Activated CD4-positive, alpha-beta T cell treated with anti-CD3 and anti-CD28 coated beads for 36 hours (primary cell): ENCODE measurements around the gene KLF11. TPM values are rescaled to one million over a fixed set of nuclear protein-coding genes. Genes with fewer than 3 reads are reported as not detected.

Source experiments
- ATAC-seq: fragments of 200-7000 bp; cut with Tn5 transposase; one replicate; pipeline ENCODE4 v1.10.0; 2021; ENCODE audit warnings: mild to moderate bottlenecking, moderate library complexity
- CTCF ChIA-PET: fragments of 350-600 bp; sonication (Branson Sonifier 250); formaldehyde crosslinking; loops from one replicate; lab custom pipeline; 2021; ENCODE audit warnings: antibody characterized with exemption; lab: Charles Lee
- POLR2A ChIA-PET: fragments of 350-600 bp; sonication (Branson Sonifier 250); formaldehyde crosslinking; loops from one replicate; lab custom pipeline; 2021; ENCODE audit warnings: antibody characterized with exemption, inconsistent platforms; lab: Charles Lee
- DNase-seq: peaks from one replicate; pipeline ENCODE4 v3.0.0-alpha.2; 2020
- H3K27ac Mint-ChIP-seq: one replicate; pipeline ENCODE4 v1.8.0; 2021; ENCODE audit warnings: mixed read lengths
- H3K27me3 Mint-ChIP-seq: one replicate; pipeline ENCODE4 v1.8.0; 2021; ENCODE audit warnings: mixed read lengths
- H3K36me3 Mint-ChIP-seq: one replicate; pipeline ENCODE4 v1.8.0; 2021; ENCODE audit warnings: low read depth, mixed read lengths
- H3K4me1 Mint-ChIP-seq: one replicate; pipeline ENCODE4 v1.8.0; 2021; ENCODE audit warnings: mixed read lengths
- H3K4me3 Mint-ChIP-seq: one replicate; pipeline ENCODE4 v1.8.0; 2021; ENCODE audit warnings: mild to moderate bottlenecking, moderate library complexity, mixed read lengths
- H3K9me3 Mint-ChIP-seq: one replicate; pipeline ENCODE4 v1.8.0; 2021; ENCODE audit warnings: low read depth, mixed read lengths
- intact Hi-C, 2 experiments: fragments of 100-400 bp; cut with DNase I in 1 of 2; cut with micrococcal nuclease in 1 of 2; formaldehyde crosslinking; loops; one replicate each; pipeline versions ENCODE4 v1.14.2 to v1.15.1; 2022 to 2024; cut with DNase I, micrococcal nuclease
- total RNA-seq, 2 experiments: library from RNA; stranded (reverse); gene quantifications; one replicate each; pipeline ENCODE4 v1.2.3, GENCODE V29; 2021

Gene KLF11
- total RNA-seq, 2 experiments from 2014 or later: 4.2 to 4.5 TPM

- POLR2A ChIA-PET: no interaction called here
- no peak for DNase-seq
- H3K27me3 Mint-ChIP-seq: peaks cover 9% of the 10 kb centered on the region
Measured at GRCh38 chr2:10003206-10004125, 39.9 kb upstream of the KLF11 start.

GRCh38 chr2:10004401-10004800 is 38.9 kb upstream of the KLF11 start:
- no peak for DNase-seq
- H3K4me3 Mint-ChIP-seq: no peak overlapping the region
- no peaks in the 10 kb centered on the region for H3K4me1 Mint-ChIP-seq
- H3K27me3 Mint-ChIP-seq: peaks cover 9% of the 10 kb centered on the region
- POLR2A ChIA-PET: no interaction called here
- CTCF ChIA-PET: no interaction called here
- H3K9me3 Mint-ChIP-seq: no peaks in the 10 kb centered on the region
- no peak overlapping the region for H3K27ac Mint-ChIP-seq
- intact Hi-C loops: no loop called here
- no peak for ATAC-seq
- no peaks in the 10 kb centered on the region for H3K36me3 Mint-ChIP-seq

More at GRCh38 chr2:10003206-10004125, 39.9 kb upstream of the KLF11 start:
- no peaks in the 10 kb centered on the region for H3K36me3 Mint-ChIP-seq
- no peak overlapping the region for H3K4me3 Mint-ChIP-seq
- intact Hi-C loops: no loop called here
- CTCF ChIA-PET: no interaction called here
- no peak for ATAC-seq
- H3K27ac Mint-ChIP-seq: no peak overlapping the region
- no peaks in the 10 kb centered on the region for H3K4me1 Mint-ChIP-seq
- no peaks in the 10 kb centered on the region for H3K9me3 Mint-ChIP-seq

DNA sequence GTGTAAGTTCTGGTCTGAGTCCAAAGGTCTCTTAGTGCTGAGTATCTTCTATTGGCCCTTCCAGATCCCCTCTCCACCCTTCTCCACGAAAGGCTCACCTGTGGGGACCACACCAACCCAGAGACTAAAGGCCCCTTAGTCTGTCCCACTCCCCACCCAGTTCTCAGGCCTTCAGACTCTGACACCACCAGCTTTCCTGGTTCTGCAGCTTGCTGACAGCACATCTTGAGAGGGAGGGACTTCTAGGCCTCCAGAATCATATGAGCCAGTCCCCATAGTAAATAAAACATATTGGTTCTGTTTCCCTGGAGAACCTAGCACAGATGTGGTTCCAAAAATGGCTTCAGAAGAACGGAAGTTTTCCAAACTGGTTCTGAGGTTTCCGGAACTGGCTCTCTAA is 38.5 kb upstream of the KLF11 start:
- DNase-seq (no peak), ATAC-seq (no peak)
- Mint-ChIP-seq H3K4me1 (no peaks in the 10 kb centered on the region), H3K27ac (no peak overlapping the region), H3K27me3 (peaks cover 9% of the 10 kb centered on the region), H3K9me3 (no peaks in the 10 kb centered on the region), H3K36me3 (no peaks in the 10 kb centered on the region), H3K4me3 (no peak overlapping the region)
- ChIA-PET CTCF (interaction anchor here (0.6 to 1.6 kb wide), 3 partner anchors 20 to 127 kb away, joined by 3 to 6 read pairs (median 3); no protein-coding TSS in a partner anchor), POLR2A (no interaction called here)
- intact Hi-C loops: no loop called here

DNA sequence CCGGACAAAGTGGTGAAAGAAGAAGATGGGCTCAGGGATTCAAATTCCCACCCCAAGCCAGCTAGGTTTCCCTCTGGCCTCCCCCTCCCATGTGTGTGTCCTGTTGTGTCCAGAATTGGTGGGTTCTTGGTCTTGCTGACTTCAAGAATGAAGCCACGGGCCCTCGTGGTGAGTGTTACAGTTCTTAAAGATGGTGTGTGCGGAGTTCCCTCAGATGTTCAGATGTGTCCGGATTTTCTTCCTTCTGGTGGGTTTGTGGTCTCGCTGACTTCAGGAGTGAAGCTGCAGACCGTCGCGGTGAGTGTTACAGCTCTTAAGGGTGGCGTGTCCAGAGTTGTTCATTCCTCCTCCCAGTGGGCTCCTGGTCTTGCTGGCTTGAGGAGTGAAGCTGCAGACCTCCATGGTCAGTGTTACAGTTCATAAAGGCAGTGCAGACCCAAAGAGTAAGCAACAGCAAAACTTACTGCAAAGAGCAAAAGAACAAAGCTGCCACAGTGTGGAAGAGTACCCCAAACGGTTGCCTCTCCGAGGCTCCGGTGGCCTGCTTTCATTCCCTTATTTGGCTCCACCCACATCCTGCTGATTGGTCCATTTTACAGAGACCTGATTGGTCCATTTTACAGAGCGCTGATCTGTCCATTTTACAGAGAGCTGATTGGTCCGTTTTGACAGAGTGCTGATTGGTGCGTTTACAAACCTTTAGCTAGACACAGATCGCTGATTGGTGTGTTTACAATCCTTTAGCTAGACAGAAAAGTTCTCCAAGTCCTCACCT is 37.7 kb upstream of the KLF11 start:
- Mint-ChIP-seq H3K27ac (no peak overlapping the region), H3K9me3 (no peaks in the 10 kb centered on the region), H3K4me3 (no peak overlapping the region), H3K27me3 (peaks cover 9% of the 10 kb centered on the region), H3K4me1 (no peaks in the 10 kb centered on the region), H3K36me3 (no peaks in the 10 kb centered on the region)
- ChIA-PET CTCF (interaction anchor here (0.6 to 1.6 kb wide), 2 partner anchors 21 to 43 kb away, joined by 3 to 6 read pairs; no protein-coding TSS in a partner anchor), POLR2A (no interaction called here)
- DNase-seq (no peak), ATAC-seq (no peak)
- intact Hi-C loops: no loop called here

- ChIA-PET POLR2A (interaction anchor here (0.7 kb wide), 1 partner anchor 246 kb away, joined by 3 read pairs; no protein-coding TSS in a partner anchor), CTCF (interaction anchor here (1.6 kb wide), 1 partner anchor 22 kb away, joined by 6 read pairs; no protein-coding TSS in a partner anchor)
- H3K27me3 Mint-ChIP-seq: peaks cover 9% of the 10 kb centered on the region
- no peaks in the 10 kb centered on the region for H3K4me1 Mint-ChIP-seq
- ATAC-seq (peak; percentile 60), DNase-seq (peak; percentile 27)
- H3K27ac Mint-ChIP-seq: no peak overlapping the region
- no peak overlapping the region for H3K4me3 Mint-ChIP-seq
- H3K36me3 Mint-ChIP-seq: no peaks in the 10 kb centered on the region
- H3K9me3 Mint-ChIP-seq: no peaks in the 10 kb centered on the region
- intact Hi-C loops: no loop called here
Measured at GRCh38 chr2:10006236-10007161, 36.9 kb upstream of the KLF11 start.

DNA sequence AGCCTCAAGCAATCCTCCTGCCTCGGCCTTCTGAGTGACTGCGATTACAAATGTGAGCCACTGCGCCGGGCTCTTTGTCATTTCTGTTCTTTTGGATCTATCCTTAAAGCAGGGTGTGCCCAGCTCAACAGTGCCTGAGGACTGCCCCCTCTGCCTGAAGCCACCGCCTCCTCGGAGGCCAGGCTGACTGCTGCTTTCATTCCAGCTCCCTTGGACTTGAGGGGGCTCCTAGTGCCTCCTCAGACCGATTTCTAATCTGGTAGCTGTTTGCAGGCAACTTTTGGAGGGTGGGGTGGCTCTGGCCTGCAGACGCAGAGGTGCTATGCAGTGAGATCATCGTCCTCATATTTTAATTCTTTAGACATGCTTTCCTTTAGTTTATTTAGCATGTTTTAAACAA is 35.9 kb upstream of the KLF11 start:
- DNase-seq (no peak), ATAC-seq (no peak)
- Mint-ChIP-seq H3K27me3 (peaks cover 9% of the 10 kb centered on the region), H3K4me1 (no peaks in the 10 kb centered on the region), H3K36me3 (no peaks in the 10 kb centered on the region), H3K9me3 (no peaks in the 10 kb centered on the region), H3K27ac (no peak overlapping the region), H3K4me3 (no peak overlapping the region)
- POLR2A ChIA-PET: interaction anchor here (0.7 kb wide), 1 partner anchor 247 kb away, joined by 3 read pairs; no protein-coding TSS in a partner anchor
- CTCF ChIA-PET: interaction anchor here (0.6 to 1.0 kb wide), 3 partner anchors 11 to 35 kb away, joined by 3 to 4 read pairs (median 3); no protein-coding TSS in a partner anchor
- intact Hi-C loops: no loop called here

GRCh38 chr2:10007921-10008808 is 35.2 kb upstream of the KLF11 start:
- intact Hi-C loops: no loop called here
- DNase-seq (no peak), ATAC-seq (no peak)
- Mint-ChIP-seq H3K9me3 (no peaks in the 10 kb centered on the region), H3K36me3 (no peaks in the 10 kb centered on the region), H3K27me3 (peaks cover 9% of the 10 kb centered on the region), H3K27ac (no peak overlapping the region), H3K4me3 (no peak overlapping the region), H3K4me1 (no peaks in the 10 kb centered on the region)
- POLR2A ChIA-PET: interaction anchor here (0.6 to 1.0 kb wide), 2 partner anchors 9 to 24 kb away, joined by 3 read pairs; no protein-coding TSS in a partner anchor
- CTCF ChIA-PET: interaction anchor here (0.6 to 1.4 kb wide), 4 partner anchors 11 to 94 kb away, joined by 3 to 4 read pairs (median 4); no protein-coding TSS in a partner anchor

DNA sequence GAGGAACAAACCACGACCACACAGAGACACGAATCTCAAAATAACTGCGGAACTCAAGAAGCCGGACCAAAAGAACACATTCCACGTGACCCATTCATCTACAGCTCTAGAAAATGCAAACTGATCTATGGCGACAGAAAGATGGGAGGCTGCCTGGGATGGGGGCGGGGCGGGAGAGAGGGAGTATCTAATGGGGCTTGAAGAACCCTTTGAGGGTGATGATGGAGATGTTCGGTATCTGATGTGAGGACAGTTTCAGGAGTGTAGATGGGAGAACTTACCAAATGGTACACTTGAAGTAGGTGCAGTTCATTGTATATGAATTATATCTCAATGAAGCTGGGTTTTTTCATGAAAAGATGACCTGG is 34.6 kb upstream of the KLF11 start:
- H3K4me3 Mint-ChIP-seq: no peak overlapping the region
- H3K27me3 Mint-ChIP-seq: peaks cover 9% of the 10 kb centered on the region
- ATAC-seq: no peak
- no peaks in the 10 kb centered on the region for H3K4me1 Mint-ChIP-seq
- no peak overlapping the region for H3K27ac Mint-ChIP-seq
- no peak for DNase-seq
- intact Hi-C loops: no loop called here
- H3K9me3 Mint-ChIP-seq: no peaks in the 10 kb centered on the region
- CTCF ChIA-PET: interaction anchor here (0.6 to 1.4 kb wide), 3 partner anchors 12 to 93 kb away, joined by 3 to 4 read pairs (median 4); no protein-coding TSS in a partner anchor
- no peaks in the 10 kb centered on the region for H3K36me3 Mint-ChIP-seq
- POLR2A ChIA-PET: interaction anchor here (1.0 kb wide), 1 partner anchor 25 kb away, joined by 3 read pairs; no protein-coding TSS in a partner anchor

GRCh38 chr2:10009271-10009810 is 34.0 kb upstream of the KLF11 start:
- H3K36me3 Mint-ChIP-seq: no peaks in the 10 kb centered on the region
- intact Hi-C loops: no loop called here
- peaks cover 9% of the 10 kb centered on the region for H3K27me3 Mint-ChIP-seq
- DNase-seq (no peak), ATAC-seq (no peak)
- H3K4me3 Mint-ChIP-seq: no peak overlapping the region
- H3K27ac Mint-ChIP-seq: no peak overlapping the region
- no peaks in the 10 kb centered on the region for H3K9me3 Mint-ChIP-seq
- H3K4me1 Mint-ChIP-seq: no peaks in the 10 kb centered on the region
- CTCF ChIA-PET: interaction anchor here (1.0 to 1.4 kb wide), 2 partner anchors 25 to 93 kb away, joined by 3 to 4 read pairs; no protein-coding TSS in a partner anchor
- POLR2A ChIA-PET: interaction anchor here (1.0 kb wide), 1 partner anchor 25 kb away, joined by 3 read pairs; no protein-coding TSS in a partner anchor
